ENCODE data around the gene MAGEA6.
"Not testable (repeated sequence)": the region's sequence is repeated elsewhere in the genome, so short reads cannot be mapped to it uniquely, and the experiment has no call there.

The MAGEA6 gene

DNA sequence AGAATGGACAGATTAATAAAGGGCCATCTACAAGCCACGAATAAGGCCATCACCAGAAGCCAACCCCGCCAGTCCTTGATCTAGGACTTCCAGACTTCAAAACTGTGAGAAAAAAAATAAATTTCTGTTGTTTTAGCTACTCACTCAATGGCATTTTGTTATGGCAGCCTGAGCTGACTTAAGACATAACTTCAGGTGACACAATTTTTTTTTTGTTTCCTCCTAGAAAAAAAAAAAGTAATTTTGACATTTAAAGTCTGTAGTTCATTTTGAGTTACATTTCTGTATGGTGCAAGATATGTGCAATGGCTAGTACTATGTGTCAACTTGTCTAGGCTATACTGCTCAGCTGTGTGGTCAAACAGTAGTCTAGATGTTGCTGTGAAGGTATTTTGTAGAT is 10.6 kb downstream of the MAGEA6 start, which contains the start of gene CSAG3:
CSAG3 (plus strand) TSS at position 301 of the 400 bp plus-strand sequence.
- H3K4me1 ChIP-seq (ENCODE audit: control insufficient read depth, insufficient read depth, low read length); H3K27ac ChIP-seq (ENCODE audit: low read depth, low read length); H3K4me3 ChIP-seq (ENCODE audit: low read length); H3K9ac ChIP-seq (ENCODE audit: low read length); H3K36me3 ChIP-seq (ENCODE audit: control insufficient read depth, insufficient read depth, low read length); H3K27me3 ChIP-seq (ENCODE audit: control insufficient read depth, insufficient read depth, low read length): not testable (repeated sequence)

- H3K4me1 ChIP-seq (ENCODE audit: control insufficient read depth, insufficient read depth, low read length); H3K4me3 ChIP-seq (ENCODE audit: low read length); H3K36me3 ChIP-seq (ENCODE audit: control insufficient read depth, insufficient read depth, low read length); H3K27ac ChIP-seq (ENCODE audit: low read depth, low read length); H3K9ac ChIP-seq (ENCODE audit: low read length); H3K27me3 ChIP-seq (ENCODE audit: control insufficient read depth, insufficient read depth, low read length): not testable (repeated sequence)
Observed at GRCh38 chrX:152754871-152755270, 14.6 kb downstream of the MAGEA6 start.

DNA sequence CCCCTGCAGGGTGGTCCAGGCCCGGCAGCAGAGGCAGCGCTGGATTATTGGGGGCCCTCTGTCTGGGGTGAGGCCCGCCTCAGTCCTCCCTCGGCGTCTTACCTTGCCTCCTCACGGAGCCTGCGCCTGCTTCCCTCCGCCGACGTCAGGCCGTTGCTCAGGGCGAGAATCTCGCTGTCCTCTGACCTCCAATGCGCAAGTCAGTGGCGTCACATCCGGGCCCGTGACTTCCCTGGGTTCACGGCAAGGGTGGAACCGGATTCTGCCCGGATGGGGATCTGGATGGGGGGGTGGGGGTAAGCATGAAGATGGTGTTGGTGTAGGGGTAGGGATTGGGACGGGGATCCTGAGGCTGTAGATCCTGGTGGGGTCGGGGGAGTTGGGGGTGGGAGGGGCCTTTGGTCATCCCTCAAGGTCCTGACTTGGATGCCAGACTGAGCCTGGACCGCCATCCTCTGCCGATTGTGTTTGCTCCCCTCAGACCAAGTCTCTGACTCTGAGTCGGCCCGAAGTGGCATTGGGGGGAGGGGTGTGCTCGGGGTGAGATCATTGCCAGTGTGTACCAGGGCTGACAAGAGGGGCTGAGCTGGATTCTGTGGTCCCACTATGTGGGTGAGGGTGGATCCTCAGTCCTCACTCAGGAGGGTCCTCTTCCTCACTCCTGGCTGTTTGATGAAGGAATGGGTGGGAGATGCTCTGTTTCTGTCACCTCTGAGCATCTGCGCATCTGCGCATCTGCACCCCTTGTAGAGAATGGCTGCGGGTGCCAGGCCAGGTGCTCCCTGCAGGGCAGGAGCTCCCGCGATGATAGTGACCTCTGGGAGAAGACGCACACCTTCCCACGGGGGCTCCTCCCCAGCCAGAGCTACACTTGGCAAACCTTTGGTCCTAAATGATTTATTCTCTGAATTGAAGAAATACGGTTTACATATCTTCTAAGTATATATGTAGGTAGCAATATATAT is 15.5 kb downstream of the MAGEA6 start, which contains the start of gene MAGEA2:
MAGEA2 (minus strand) TSS at position 157 of the 965 bp plus-strand sequence. CDS start 2,479 bp downstream, outside the sequence.
- not testable (repeated sequence) for H3K4me1 ChIP-seq (ENCODE audit: control insufficient read depth, insufficient read depth, low read length); H3K27ac ChIP-seq (ENCODE audit: low read depth, low read length); H3K36me3 ChIP-seq (ENCODE audit: control insufficient read depth, insufficient read depth, low read length); H3K9ac ChIP-seq (ENCODE audit: low read length); H3K4me3 ChIP-seq (ENCODE audit: low read length); H3K27me3 ChIP-seq (ENCODE audit: control insufficient read depth, insufficient read depth, low read length)

DNA sequence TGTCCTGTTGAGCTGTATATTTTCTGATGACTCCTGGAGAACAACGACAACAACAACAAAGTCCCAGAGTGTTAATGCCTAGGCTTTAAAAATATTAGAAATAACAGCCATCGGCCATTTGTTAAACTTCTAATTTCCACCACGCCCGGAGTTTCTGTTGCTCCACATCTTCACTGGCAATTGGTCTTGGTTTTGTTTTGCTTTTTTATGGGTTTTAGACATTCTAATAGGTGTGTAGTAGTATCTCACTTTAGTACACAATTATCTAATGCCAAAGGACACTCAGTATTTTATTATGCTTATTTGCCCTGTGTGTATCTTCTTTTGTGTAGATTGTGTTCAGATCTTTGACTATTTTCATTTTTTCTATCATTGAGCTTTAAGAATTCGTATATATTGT is 30.9 kb downstream of the MAGEA6 start:
- Histone ChIP-seq H3K27ac (ENCODE audit: low read depth, low read length) (no peak overlapping the region), H3K4me3 (ENCODE audit: low read length) (no peak overlapping the region), H3K36me3 (ENCODE audit: control insufficient read depth, insufficient read depth, low read length) (no peaks in the 10 kb centered on the region), H3K27me3 (ENCODE audit: control insufficient read depth, insufficient read depth, low read length) (no peaks in the 10 kb centered on the region), H3K4me1 (ENCODE audit: control insufficient read depth, insufficient read depth, low read length) (no peaks in the 10 kb centered on the region), H3K9ac (ENCODE audit: low read length) (no peak overlapping the region)

- not testable (repeated sequence) for H3K36me3 ChIP-seq (ENCODE audit: control insufficient read depth, insufficient read depth, low read length); H3K27ac ChIP-seq (ENCODE audit: low read depth, low read length); H3K4me3 ChIP-seq (ENCODE audit: low read length); H3K27me3 ChIP-seq (ENCODE audit: control insufficient read depth, insufficient read depth, low read length); H3K4me1 ChIP-seq (ENCODE audit: control insufficient read depth, insufficient read depth, low read length); H3K9ac ChIP-seq (ENCODE audit: low read length)
Observed at GRCh38 chrX:152736528-152736927, 33.0 kb downstream of the MAGEA6 start.

GRCh38 chrX:152735860-152736511 is 33.5 kb downstream of the MAGEA6 start:
- H3K27ac ChIP-seq (ENCODE audit: low read depth, low read length), result no peak overlapping the region
- H3K4me1 ChIP-seq (ENCODE audit: control insufficient read depth, insufficient read depth, low read length), result no peaks in the 10 kb centered on the region
- H3K9ac ChIP-seq (ENCODE audit: low read length), result no peak overlapping the region
- no peak overlapping the region for H3K4me3 ChIP-seq (ENCODE audit: low read length)
- H3K36me3 ChIP-seq (ENCODE audit: control insufficient read depth, insufficient read depth, low read length), result no peaks in the 10 kb centered on the region
- H3K27me3 ChIP-seq (ENCODE audit: control insufficient read depth, insufficient read depth, low read length), result no peaks in the 10 kb centered on the region

DNA sequence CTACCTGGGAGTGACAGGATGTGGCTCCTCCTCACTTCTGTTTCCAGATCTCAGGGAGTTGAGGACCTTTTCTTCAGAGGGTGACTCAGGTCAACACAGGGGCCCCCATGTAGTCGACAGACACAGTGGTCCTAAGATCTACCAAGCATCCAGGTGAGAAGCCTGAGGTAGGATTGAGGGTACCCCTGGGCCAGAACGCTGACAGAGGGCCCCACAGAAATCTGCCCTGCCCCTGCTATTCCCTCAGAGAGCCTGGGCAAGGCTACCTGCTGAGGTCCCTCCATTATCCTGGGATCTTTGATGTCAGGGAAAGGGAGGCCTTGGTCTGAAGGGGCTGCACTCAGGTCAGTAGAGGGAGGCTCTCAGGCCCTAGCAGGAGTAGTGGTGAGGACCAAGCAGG is 34.4 kb downstream of the MAGEA6 start:
- no peaks in the 10 kb centered on the region for H3K36me3 ChIP-seq (ENCODE audit: control insufficient read depth, insufficient read depth, low read length)
- H3K4me3 ChIP-seq (ENCODE audit: low read length), result no peak overlapping the region
- no peaks in the 10 kb centered on the region for H3K4me1 ChIP-seq (ENCODE audit: control insufficient read depth, insufficient read depth, low read length)
- H3K9ac ChIP-seq (ENCODE audit: low read length), result no peak overlapping the region
- H3K27ac ChIP-seq (ENCODE audit: low read depth, low read length), result no peak overlapping the region
- no peaks in the 10 kb centered on the region for H3K27me3 ChIP-seq (ENCODE audit: control insufficient read depth, insufficient read depth, low read length)

DNA sequence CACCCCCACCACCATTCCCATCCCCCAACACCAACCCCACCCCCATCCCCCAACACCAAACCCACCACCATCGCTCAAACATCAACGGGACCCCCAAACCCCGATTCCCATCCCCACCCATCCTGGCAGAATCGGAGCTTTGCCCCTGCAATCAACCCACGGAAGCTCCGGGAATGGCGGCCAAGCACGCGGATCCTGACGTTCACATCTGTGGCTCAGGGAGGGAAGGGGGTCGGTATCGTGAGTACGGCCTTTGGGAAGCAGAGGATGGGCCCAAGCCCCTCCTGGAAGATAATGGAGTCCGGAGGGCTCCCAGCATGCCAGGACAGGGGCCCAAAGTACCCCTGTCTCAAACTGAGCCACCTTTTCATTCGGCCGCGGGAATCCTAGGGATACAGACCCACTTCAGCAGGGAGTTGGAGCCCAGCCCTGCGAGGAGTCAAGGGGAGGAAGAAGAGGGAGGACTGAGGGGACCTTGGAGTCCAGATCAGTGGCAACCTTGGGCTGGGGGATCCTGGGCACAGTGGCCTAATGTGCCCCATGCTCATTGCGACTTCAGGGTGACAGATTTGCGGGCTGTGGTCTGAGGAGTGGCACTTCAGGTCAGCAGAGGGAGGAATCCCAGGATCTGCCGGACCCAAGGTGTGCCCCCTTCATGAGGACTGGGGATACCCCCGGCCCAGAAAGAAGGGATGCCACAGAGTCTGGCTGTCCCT is 35.2 kb downstream of the MAGEA6 start:
- H3K27ac ChIP-seq (ENCODE audit: low read depth, low read length); H3K27me3 ChIP-seq (ENCODE audit: control insufficient read depth, insufficient read depth, low read length); H3K9ac ChIP-seq (ENCODE audit: low read length); H3K36me3 ChIP-seq (ENCODE audit: control insufficient read depth, insufficient read depth, low read length); H3K4me1 ChIP-seq (ENCODE audit: control insufficient read depth, insufficient read depth, low read length); H3K4me3 ChIP-seq (ENCODE audit: low read length): not testable (repeated sequence)

- no peaks in the 10 kb centered on the region for H3K4me1 ChIP-seq (ENCODE audit: control insufficient read depth, insufficient read depth, low read length)
- H3K9ac ChIP-seq (ENCODE audit: low read length), result no peak within 1 kb of the TSS
- no peak within 1 kb of the TSS for H3K4me3 ChIP-seq (ENCODE audit: low read length)
- no peaks in the 10 kb centered on the region for H3K36me3 ChIP-seq (ENCODE audit: control insufficient read depth, insufficient read depth, low read length)
- no peaks in the 10 kb centered on the region for H3K27me3 ChIP-seq (ENCODE audit: control insufficient read depth, insufficient read depth, low read length)
- H3K27ac ChIP-seq (ENCODE audit: low read depth, low read length), result no peak within 1 kb of the TSS
Observed at GRCh38 chrX:152733261-152733975, 36.1 kb downstream of the MAGEA6 start, which contains the start of the genes CSAG1 and MAGEA12. Gene CSAG1 (minus strand): TSS chrX:152733721. CDS start chrX:152732460, 1,261 bp downstream. Gene MAGEA12 (plus strand): TSS chrX:152733757. CDS start chrX:152736162, 2,405 bp downstream.

- no peaks in the 10 kb centered on the region for H3K36me3 ChIP-seq (ENCODE audit: control insufficient read depth, insufficient read depth, low read length)
- no peak overlapping the region for H3K27ac ChIP-seq (ENCODE audit: low read depth, low read length)
- no peak overlapping the region for H3K9ac ChIP-seq (ENCODE audit: low read length)
- no peak overlapping the region for H3K4me3 ChIP-seq (ENCODE audit: low read length)
- no peaks in the 10 kb centered on the region for H3K4me1 ChIP-seq (ENCODE audit: control insufficient read depth, insufficient read depth, low read length)
- no peaks in the 10 kb centered on the region for H3K27me3 ChIP-seq (ENCODE audit: control insufficient read depth, insufficient read depth, low read length)
Observed at GRCh38 chrX:152725409-152725808, 44.1 kb downstream of the MAGEA6 start.
